IMR-90 (cell line): ENCODE measurements around the gene KCNC2.

Experiments used
- CEBPB ChIP-seq: IDR thresholded peaks from 2 replicates; pipeline ENCODE4 v1.6.1; 2012; ENCODE audit warnings: low read depth, low read length, improper control_type of control experiment
- MAFK ChIP-seq: IDR thresholded peaks from 2 replicates; pipeline ENCODE4 v1.6.1; 2012; ENCODE audit warnings: low read depth, low read length, improper control_type of control experiment
- MAZ ChIP-seq: IDR thresholded peaks from 2 replicates; pipeline ENCODE4 v1.6.1; 2012; ENCODE audit warnings: low read depth, mild to moderate bottlenecking, low read length, improper control_type of control experiment, moderate library complexity, borderline replicate concordance
- MXI1 ChIP-seq: IDR thresholded peaks from 2 replicates; pipeline ENCODE4 v1.6.1; 2012; ENCODE audit warnings: low read depth, mild to moderate bottlenecking, low read length, moderate library complexity, borderline replicate concordance
- NFE2L2 ChIP-seq: fragments of 150-350 bp; IDR thresholded peaks from 2 replicates; pipeline ENCODE4 v1.6.1; 2016; ENCODE audit warnings: low read depth, mild to moderate bottlenecking, low read length
- POLR2A ChIP-seq: IDR thresholded peaks from 2 replicates; pipeline ENCODE4 v1.6.1; 2012; ENCODE audit warnings: mild to moderate bottlenecking, low read depth, low read length
- RAD21 ChIP-seq: IDR thresholded peaks from 2 replicates; pipeline ENCODE4 v1.6.1; 2012; ENCODE audit warnings: low read length, improper control_type of control experiment
- RFX5 ChIP-seq: IDR thresholded peaks from 2 replicates; pipeline ENCODE4 v1.8.0; 2012; ENCODE audit warnings: low read depth, mild to moderate bottlenecking, low read length, moderate library complexity
- SMC3 ChIP-seq: fragments of 150-350 bp; IDR thresholded peaks from 2 replicates; pipeline ENCODE4 v1.6.1; 2016; ENCODE audit warnings: low read depth, mild to moderate bottlenecking, antibody characterized with exemption, low read length, moderate library complexity
- TF ChIP-seq, protein P1 (sequence below): conservative IDR thresholded peaks from 2 replicates; pipeline ENCODE4 v1.5.1; 2012; ENCODE audit warnings: mild to moderate bottlenecking, low read depth, low read length, improper control_type of control experiment
- TF ChIP-seq, protein P2 (sequence below): fragments of 150-350 bp; IDR thresholded peaks from 2 replicates; pipeline ENCODE4 v1.6.1; 2016; ENCODE audit warnings: low read depth, mild to moderate bottlenecking, low read length, moderate library complexity, borderline replicate concordance

GRCh38 chr12:75116646-75117198, 92.9 kb downstream of the KCNC2 start:
- TF ChIP-seq MXI1, result no peak
- TF ChIP-seq, protein P1, sequence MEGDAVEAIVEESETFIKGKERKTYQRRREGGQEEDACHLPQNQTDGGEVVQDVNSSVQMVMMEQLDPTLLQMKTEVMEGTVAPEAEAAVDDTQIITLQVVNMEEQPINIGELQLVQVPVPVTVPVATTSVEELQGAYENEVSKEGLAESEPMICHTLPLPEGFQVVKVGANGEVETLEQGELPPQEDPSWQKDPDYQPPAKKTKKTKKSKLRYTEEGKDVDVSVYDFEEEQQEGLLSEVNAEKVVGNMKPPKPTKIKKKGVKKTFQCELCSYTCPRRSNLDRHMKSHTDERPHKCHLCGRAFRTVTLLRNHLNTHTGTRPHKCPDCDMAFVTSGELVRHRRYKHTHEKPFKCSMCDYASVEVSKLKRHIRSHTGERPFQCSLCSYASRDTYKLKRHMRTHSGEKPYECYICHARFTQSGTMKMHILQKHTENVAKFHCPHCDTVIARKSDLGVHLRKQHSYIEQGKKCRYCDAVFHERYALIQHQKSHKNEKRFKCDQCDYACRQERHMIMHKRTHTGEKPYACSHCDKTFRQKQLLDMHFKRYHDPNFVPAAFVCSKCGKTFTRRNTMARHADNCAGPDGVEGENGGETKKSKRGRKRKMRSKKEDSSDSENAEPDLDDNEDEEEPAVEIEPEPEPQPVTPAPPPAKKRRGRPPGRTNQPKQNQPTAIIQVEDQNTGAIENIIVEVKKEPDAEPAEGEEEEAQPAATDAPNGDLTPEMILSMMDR, result no peak
- TF ChIP-seq RAD21, result no peak
- TF ChIP-seq CEBPB, result no peak
- TF ChIP-seq MAFK, result no peak
- no peak for TF ChIP-seq POLR2A
- no peak for TF ChIP-seq SMC3
- TF ChIP-seq RFX5, result no peak
- TF ChIP-seq NFE2L2, result no peak
- TF ChIP-seq, protein P2, sequence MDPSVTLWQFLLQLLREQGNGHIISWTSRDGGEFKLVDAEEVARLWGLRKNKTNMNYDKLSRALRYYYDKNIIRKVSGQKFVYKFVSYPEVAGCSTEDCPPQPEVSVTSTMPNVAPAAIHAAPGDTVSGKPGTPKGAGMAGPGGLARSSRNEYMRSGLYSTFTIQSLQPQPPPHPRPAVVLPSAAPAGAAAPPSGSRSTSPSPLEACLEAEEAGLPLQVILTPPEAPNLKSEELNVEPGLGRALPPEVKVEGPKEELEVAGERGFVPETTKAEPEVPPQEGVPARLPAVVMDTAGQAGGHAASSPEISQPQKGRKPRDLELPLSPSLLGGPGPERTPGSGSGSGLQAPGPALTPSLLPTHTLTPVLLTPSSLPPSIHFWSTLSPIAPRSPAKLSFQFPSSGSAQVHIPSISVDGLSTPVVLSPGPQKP, result no peak
- TF ChIP-seq MAZ, result no peak
